Stimulated activated CD8-positive, alpha-beta memory T cell treated with anti-CD3 and anti-CD28 coated beads, Interleukin-15, amount 100 ng/mL, for 48 hours (primary cell): ENCODE results near the gene DNAJC22.

Experiments
- DNase-seq, 2 donors: peaks; one replicate each; pipeline ENCODE4 v3.0.0-alpha.2; 2020; ENCODE audit warnings: low read depth in 2 of 2

The DNAJC22 gene

GRCh38 chr12:49345051-49345824, 1.4 kb upstream of the DNAJC22 start:
- DNase-seq, result no peak

- DNase-seq, result no peak
Observed at GRCh38 chr12:49345825-49346658, 646 bp upstream of the DNAJC22 start.

GRCh38 chr12:49347311-49348193, 864 bp downstream of the DNAJC22 start:
- DNase-seq, result peak; percentile 61 to 63

- no peak for DNase-seq
Observed at GRCh38 chr12:49348781-49349180, 2.1 kb downstream of the DNAJC22 start.

- DNase-seq, result no peak
Observed at GRCh38 chr12:49349266-49349665, 2.6 kb downstream of the DNAJC22 start.

GRCh38 chr12:49352351-49352750, 5.7 kb downstream of the DNAJC22 start:
- no peak for DNase-seq

GRCh38 chr12:49355913-49356312, 9.2 kb downstream of the DNAJC22 start:
- DNase-seq, result no peak

GRCh38 chr12:49357103-49357678, 10.5 kb downstream of the DNAJC22 start:
- no peak for DNase-seq

GRCh38 chr12:49358483-49359141, 11.9 kb downstream of the DNAJC22 start:
- DNase-seq, result no peak

GRCh38 chr12:49359671-49360070, 13.0 kb downstream of the DNAJC22 start:
- DNase-seq, result no peak

- DNase-seq, result no peak
Observed at GRCh38 chr12:49362077-49362476, 15.4 kb downstream of the DNAJC22 start.

- DNase-seq, result no peak
Observed at GRCh38 chr12:49364989-49365388, 18.3 kb downstream of the DNAJC22 start.

- no peak for DNase-seq
Observed at GRCh38 chr12:49365542-49365941, 18.9 kb downstream of the DNAJC22 start.

- no peak for DNase-seq
Observed at GRCh38 chr12:49366096-49366651, 19.5 kb downstream of the DNAJC22 start.

- DNase-seq, result peak; percentile 87 to 88
Observed at GRCh38 chr12:49366652-49367380, 20.1 kb downstream of the DNAJC22 start.

GRCh38 chr12:49367381-49368239, 20.9 kb downstream of the DNAJC22 start, which contains the start of gene SPATS2:
Gene SPATS2 (plus strand): TSS chr12:49367462. CDS start chr12:49461013, 93,551 bp downstream.
- no peak for DNase-seq

- DNase-seq, result no peak
Observed at GRCh38 chr12:49368240-49368600, 21.5 kb downstream of the DNAJC22 start.

GRCh38 chr12:49369411-49370145, 22.9 kb downstream of the DNAJC22 start:
- DNase-seq, result no peak
